Measurements from ENCODE around the gene PTPRM. TPM values are rescaled to one million over a fixed set of nuclear protein-coding genes. Genes with fewer than 3 reads are reported as not detected.

The PTPRM gene
- total RNA-seq, 2 experiments from 2014 or later, result 2.1 to 3.0 TPM

GRCh38 chr18:7821784-7822183 is 254.7 kb downstream of the PTPRM start:
- POLR2A ChIA-PET, result no interaction called here
- CTCF ChIA-PET, result no interaction called here
- H3K4me3 Mint-ChIP-seq, result no peak overlapping the region

GRCh38 chr18:7822435-7823331 is 255.6 kb downstream of the PTPRM start:
- no peaks in the 10 kb centered on the region for H3K36me3 Mint-ChIP-seq (ENCODE audit: low read depth)
- no peak overlapping the region for H3K4me3 Mint-ChIP-seq
- CTCF ChIA-PET, result no interaction called here
- POLR2A ChIA-PET, result no interaction called here
- H3K9me3 Mint-ChIP-seq, result no peaks in the 10 kb centered on the region
- H3K27ac Mint-ChIP-seq, result no peak overlapping the region
- intact Hi-C loops (cut with micrococcal nuclease), result no loop called here
- DNase-seq (no peak), ATAC-seq (no peak)
- no peak for TF ChIP-seq CTCF (IDR thresholded peaks at IDR 0.05)
- H3K27me3 Mint-ChIP-seq, result no peaks in the 10 kb centered on the region
- no peaks in the 10 kb centered on the region for H3K4me1 Mint-ChIP-seq (ENCODE audit: low read depth)

More at GRCh38 chr18:7821784-7822183, 254.7 kb downstream of the PTPRM start:
- no peak for TF ChIP-seq CTCF (IDR thresholded peaks at IDR 0.05)
- no peak for ATAC-seq
- H3K36me3 Mint-ChIP-seq (ENCODE audit: low read depth), result no peaks in the 10 kb centered on the region
- no peak for DNase-seq
- H3K9me3 Mint-ChIP-seq, result no peaks in the 10 kb centered on the region
- H3K4me1 Mint-ChIP-seq (ENCODE audit: low read depth), result no peaks in the 10 kb centered on the region
- intact Hi-C loops (cut with micrococcal nuclease), result no loop called here
- H3K27me3 Mint-ChIP-seq, result no peaks in the 10 kb centered on the region
- H3K27ac Mint-ChIP-seq, result no peak overlapping the region

- ChIA-PET CTCF (no interaction called here), POLR2A (no interaction called here)
- no peak overlapping the region for H3K27ac Mint-ChIP-seq
- no peaks in the 10 kb centered on the region for H3K4me1 Mint-ChIP-seq (ENCODE audit: low read depth)
- no peaks in the 10 kb centered on the region for H3K36me3 Mint-ChIP-seq (ENCODE audit: low read depth)
- H3K27me3 Mint-ChIP-seq, result no peaks in the 10 kb centered on the region
- no peaks in the 10 kb centered on the region for H3K9me3 Mint-ChIP-seq
- intact Hi-C loops (cut with micrococcal nuclease), result no loop called here
- DNase-seq, result no peak
- H3K4me3 Mint-ChIP-seq, result no peak overlapping the region
- no peak for TF ChIP-seq CTCF (IDR thresholded peaks at IDR 0.05)
- ATAC-seq, result no peak
Measured at GRCh38 chr18:7824970-7825369, 257.9 kb downstream of the PTPRM start.

- no peaks in the 10 kb centered on the region for H3K36me3 Mint-ChIP-seq (ENCODE audit: low read depth)
- ATAC-seq, result no peak
- no peaks in the 10 kb centered on the region for H3K27me3 Mint-ChIP-seq
- CTCF ChIA-PET, result no interaction called here
- POLR2A ChIA-PET, result no interaction called here
- no peak overlapping the region for H3K4me3 Mint-ChIP-seq
- H3K9me3 Mint-ChIP-seq, result peaks cover 2% of the 10 kb centered on the region
- H3K27ac Mint-ChIP-seq, result no peak overlapping the region
- no peak for TF ChIP-seq CTCF (IDR thresholded peaks at IDR 0.05)
- intact Hi-C loops (cut with micrococcal nuclease), result no loop called here
- no peaks in the 10 kb centered on the region for H3K4me1 Mint-ChIP-seq (ENCODE audit: low read depth)
- DNase-seq, result no peak
Measured at GRCh38 chr18:7830468-7830867, 263.4 kb downstream of the PTPRM start.

GRCh38 chr18:7839548-7839947 is 272.4 kb downstream of the PTPRM start:
- no peaks in the 10 kb centered on the region for H3K27me3 Mint-ChIP-seq
- DNase-seq (no peak), ATAC-seq (no peak)
- H3K9me3 Mint-ChIP-seq, result peaks cover 12% of the 10 kb centered on the region
- TF ChIP-seq CTCF (IDR thresholded peaks at IDR 0.05), result no peak
- H3K4me3 Mint-ChIP-seq, result no peak overlapping the region
- no peaks in the 10 kb centered on the region for H3K36me3 Mint-ChIP-seq (ENCODE audit: low read depth)
- intact Hi-C loops (cut with micrococcal nuclease), result no loop called here
- ChIA-PET POLR2A (no interaction called here), CTCF (no interaction called here)
- H3K4me1 Mint-ChIP-seq (ENCODE audit: low read depth), result no peaks in the 10 kb centered on the region
- no peak overlapping the region for H3K27ac Mint-ChIP-seq

Measured in activated CD8-positive, alpha-beta T cell treated with anti-CD3 and anti-CD28 coated beads for 36 hours (primary cell).